Neural cell (in vitro differentiated cells): ENCODE results near the gene ADARB2. TPM values are rescaled to one million over a fixed set of nuclear protein-coding genes. Genes with fewer than 3 reads are reported as not detected.

ENCODE experiments used
- H2AFZ ChIP-seq: fragments of 200-600, 300-800 bp; sonication (generic), shearing (Covaris generic); 2 replicates; pipeline ENCODE4 v1.6.0; 2014; ENCODE audit warnings: low read depth, mild to moderate bottlenecking, antibody characterized with exemption, low read length, moderate library complexity
- H3F3A ChIP-seq: fragments of 200-600 bp; shearing (Covaris generic); 2 replicates; pipeline ENCODE4 v1.6.1; 2016; ENCODE audit warnings: mild to moderate bottlenecking, moderate library complexity, mixed read lengths, antibody characterized with exemption, low read length; ENCODE audit not compliant: insufficient read depth, poor library complexity, severe bottlenecking
- H3K27ac ChIP-seq: fragments of 200-600, 300-800 bp; sonication (generic), shearing (Covaris generic); 2 replicates; pipeline ENCODE4 v1.5.1; 2014; ENCODE audit warnings: mild to moderate bottlenecking, low read length, moderate library complexity
- H3K27me3 ChIP-seq: fragments of 300-800, 200-600 bp; sonication (generic), shearing (Covaris generic); 2 replicates; pipeline ENCODE4 v1.6.0; 2014; ENCODE audit warnings: mild to moderate bottlenecking, low read depth, low read length, moderate library complexity; ENCODE audit not compliant: insufficient read depth
- H3K36me3 ChIP-seq: fragments of 300-800, 200-600 bp; sonication (generic), shearing (Covaris generic); 2 replicates; pipeline ENCODE4 v1.5.1; 2014; ENCODE audit warnings: mild to moderate bottlenecking, antibody characterized with exemption, low read length, moderate library complexity; ENCODE audit not compliant: insufficient read depth
- H3K4me2 ChIP-seq: fragments of 300-800, 200-600 bp; sonication (generic), shearing (Covaris generic); 2 replicates; pipeline ENCODE4 v1.6.0; 2014; ENCODE audit warnings: mild to moderate bottlenecking, low read length
- H3K4me3 ChIP-seq: fragments of 300-800, 200-600 bp; sonication (generic), shearing (Covaris generic); 2 replicates; pipeline ENCODE4 v1.5.1; 2014; ENCODE audit warnings: mild to moderate bottlenecking, low read length, moderate library complexity
- H3K79me2 ChIP-seq: fragments of 200-600 bp; shearing (Covaris generic); replicated peaks from 2 replicates; pipeline ENCODE4 v1.6.0; 2014; ENCODE audit warnings: mild to moderate bottlenecking, low read length, moderate library complexity; ENCODE audit not compliant: insufficient read depth
- H3K9ac ChIP-seq: fragments of 300-800, 200-600 bp; sonication (generic), shearing (Covaris generic); 2 replicates; pipeline ENCODE4 v1.6.1; 2016; ENCODE audit warnings: mild to moderate bottlenecking, low read length, mixed read lengths
- H3K9me2 ChIP-seq: fragments of 200-600 bp; shearing (Covaris generic); 2 replicates; pipeline ENCODE4 v1.6.1; 2016; ENCODE audit warnings: mild to moderate bottlenecking, low read length, mixed read lengths; ENCODE audit not compliant: insufficient read depth
- H3K9me3 ChIP-seq: fragments of 200-600, 300-800 bp; sonication (generic), shearing (Covaris generic); 2 replicates; pipeline ENCODE4 v1.6.1; 2016; ENCODE audit warnings: mild to moderate bottlenecking, mixed run types, low read length, moderate library complexity, mixed read lengths
- H4K20me1 ChIP-seq: fragments of 200-600 bp; shearing (Covaris generic); 2 replicates; pipeline ENCODE4 v1.6.1; 2016; ENCODE audit warnings: mild to moderate bottlenecking, mixed run types; ENCODE audit not compliant: insufficient read depth
- CTCF ChIP-seq: fragments of 450-650 bp; IDR thresholded peaks from 2 replicates; pipeline ENCODE4 v1.5.1; 2014; ENCODE audit warnings: antibody characterized with exemption, mild to moderate bottlenecking, moderate library complexity; ENCODE audit not compliant: poor library complexity, severe bottlenecking
- EP300 ChIP-seq: fragments of 450-650 bp; conservative IDR thresholded peaks from 2 replicates; pipeline ENCODE4 v1.6.1; 2014; ENCODE audit warnings: antibody characterized with exemption, mild to moderate bottlenecking, moderate library complexity; ENCODE audit not compliant: poor library complexity, severe bottlenecking
- EZH2 ChIP-seq: fragments of 200-600, 300-800 bp; shearing (Covaris generic), sonication (generic); IDR thresholded peaks from 2 replicates; pipeline ENCODE4 v1.6.1; 2014; ENCODE audit warnings: antibody characterized with exemption, low read length, borderline replicate concordance, mild to moderate bottlenecking; ENCODE audit not compliant: insufficient read depth, poor library complexity, severe bottlenecking
- MXI1 ChIP-seq: fragments of 450-650 bp; conservative IDR thresholded peaks from 2 replicates; pipeline ENCODE4 v1.6.1; 2014; ENCODE audit warnings: antibody characterized with exemption, mild to moderate bottlenecking; ENCODE audit not compliant: poor library complexity, severe bottlenecking
- POLR2AphosphoS5 ChIP-seq: IDR thresholded peaks from 2 replicates; pipeline ENCODE4 v1.6.1; 2012
- RAD21 ChIP-seq: fragments of 450-650 bp; conservative IDR thresholded peaks from 2 replicates; pipeline ENCODE4 v1.6.1; 2014; ENCODE audit warnings: antibody characterized with exemption, mild to moderate bottlenecking, moderate library complexity
- SMC3 ChIP-seq: fragments of 450-650 bp; conservative IDR thresholded peaks from 2 replicates; pipeline ENCODE4 v1.6.1; 2014; ENCODE audit warnings: antibody characterized with exemption, mild to moderate bottlenecking, moderate library complexity; ENCODE audit not compliant: poor library complexity
- TAF1 ChIP-seq: IDR thresholded peaks from 2 replicates; pipeline ENCODE4 v1.6.1; 2012; ENCODE audit warnings: low read depth
- polyA plus RNA-seq: library from polyadenylated mRNA; depleted of rRNA; stranded (reverse); fragments of >200 nt; gene quantifications from 2 replicates; pipeline ENCODE4 v1.2.3, GENCODE V29; 2014
- TF ChIP-seq, protein P1 (sequence below): IDR thresholded peaks from 2 replicates; pipeline ENCODE4 v1.6.1; 2012; ENCODE audit warnings: borderline replicate concordance

ADARB2 gene
- polyA plus RNA-seq, 1 donor from 2014 or later = 3.6 TPM

GRCh38 chr10:1163831-1164230 is 573.5 kb downstream of the ADARB2 start:
- H3K36me3 ChIP-seq = no peaks in the 10 kb centered on the region
- TF ChIP-seq, protein P1, sequence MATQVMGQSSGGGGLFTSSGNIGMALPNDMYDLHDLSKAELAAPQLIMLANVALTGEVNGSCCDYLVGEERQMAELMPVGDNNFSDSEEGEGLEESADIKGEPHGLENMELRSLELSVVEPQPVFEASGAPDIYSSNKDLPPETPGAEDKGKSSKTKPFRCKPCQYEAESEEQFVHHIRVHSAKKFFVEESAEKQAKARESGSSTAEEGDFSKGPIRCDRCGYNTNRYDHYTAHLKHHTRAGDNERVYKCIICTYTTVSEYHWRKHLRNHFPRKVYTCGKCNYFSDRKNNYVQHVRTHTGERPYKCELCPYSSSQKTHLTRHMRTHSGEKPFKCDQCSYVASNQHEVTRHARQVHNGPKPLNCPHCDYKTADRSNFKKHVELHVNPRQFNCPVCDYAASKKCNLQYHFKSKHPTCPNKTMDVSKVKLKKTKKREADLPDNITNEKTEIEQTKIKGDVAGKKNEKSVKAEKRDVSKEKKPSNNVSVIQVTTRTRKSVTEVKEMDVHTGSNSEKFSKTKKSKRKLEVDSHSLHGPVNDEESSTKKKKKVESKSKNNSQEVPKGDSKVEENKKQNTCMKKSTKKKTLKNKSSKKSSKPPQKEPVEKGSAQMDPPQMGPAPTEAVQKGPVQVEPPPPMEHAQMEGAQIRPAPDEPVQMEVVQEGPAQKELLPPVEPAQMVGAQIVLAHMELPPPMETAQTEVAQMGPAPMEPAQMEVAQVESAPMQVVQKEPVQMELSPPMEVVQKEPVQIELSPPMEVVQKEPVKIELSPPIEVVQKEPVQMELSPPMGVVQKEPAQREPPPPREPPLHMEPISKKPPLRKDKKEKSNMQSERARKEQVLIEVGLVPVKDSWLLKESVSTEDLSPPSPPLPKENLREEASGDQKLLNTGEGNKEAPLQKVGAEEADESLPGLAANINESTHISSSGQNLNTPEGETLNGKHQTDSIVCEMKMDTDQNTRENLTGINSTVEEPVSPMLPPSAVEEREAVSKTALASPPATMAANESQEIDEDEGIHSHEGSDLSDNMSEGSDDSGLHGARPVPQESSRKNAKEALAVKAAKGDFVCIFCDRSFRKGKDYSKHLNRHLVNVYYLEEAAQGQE = no peak
- TF ChIP-seq CTCF = no peak
- no peak for TF ChIP-seq SMC3
- TF ChIP-seq TAF1 = no peak
- no peak for TF ChIP-seq EZH2
- no peak for TF ChIP-seq EP300
- no peak for TF ChIP-seq MXI1
- no peak for TF ChIP-seq POLR2AphosphoS5
- no peak for TF ChIP-seq RAD21

GRCh38 chr10:1163204-1163660 is 574.1 kb downstream of the ADARB2 start:
- no peak overlapping the region for H3K4me2 ChIP-seq
- no peaks in the 10 kb centered on the region for H3K9me3 ChIP-seq
- no peaks in the 10 kb centered on the region for H3K27me3 ChIP-seq
- H4K20me1 ChIP-seq = no peaks in the 10 kb centered on the region
- H3K4me3 ChIP-seq = no peak overlapping the region
- H3K9ac ChIP-seq = no peak overlapping the region
- no peak overlapping the region for H3K27ac ChIP-seq
- H2AFZ ChIP-seq = no peak overlapping the region
- TF ChIP-seq CTCF (no peak), EZH2 (no peak), SMC3 (no peak), EP300 (no peak), POLR2AphosphoS5 (no peak), TAF1 (no peak)
- TF ChIP-seq, protein P1 = no peak
- no peaks in the 10 kb centered on the region for H3K9me2 ChIP-seq
- no peaks in the 10 kb centered on the region for H3K79me2 ChIP-seq
- no peaks in the 10 kb centered on the region for H3K36me3 ChIP-seq
- no peaks in the 10 kb centered on the region for H3F3A ChIP-seq

More at GRCh38 chr10:1163831-1164230, 573.5 kb downstream of the ADARB2 start:
- H3K4me3 ChIP-seq = no peak overlapping the region
- no peaks in the 10 kb centered on the region for H3K27me3 ChIP-seq
- no peak overlapping the region for H2AFZ ChIP-seq
- H3F3A ChIP-seq = no peaks in the 10 kb centered on the region
- no peaks in the 10 kb centered on the region for H3K9me2 ChIP-seq
- H3K79me2 ChIP-seq = no peaks in the 10 kb centered on the region
- no peak overlapping the region for H3K4me2 ChIP-seq
- H3K27ac ChIP-seq = no peak overlapping the region
- H3K9me3 ChIP-seq = no peaks in the 10 kb centered on the region
- H4K20me1 ChIP-seq = no peaks in the 10 kb centered on the region
- H3K9ac ChIP-seq = no peak overlapping the region
